ENCODE data around the gene TRERF1.
A peak's percentile ranks its signal among the peaks of the same experiment; 100 is the strongest.
"Not testable (repeated sequence)": the region's sequence is repeated elsewhere in the genome, so short reads cannot be mapped to it uniquely, and the experiment has no call there.

The TRERF1 gene

GRCh38 chr6:42449917-42450476 is 1.7 kb downstream of the TRERF1 start:
- DNase-seq (ENCODE audit: low read depth) = no peak

GRCh38 chr6:42448927-42449659 is 2.6 kb downstream of the TRERF1 start:
- no peak for DNase-seq (ENCODE audit: low read depth)

GRCh38 chr6:42448391-42448790 is 3.3 kb downstream of the TRERF1 start:
- no peak for DNase-seq (ENCODE audit: low read depth)

GRCh38 chr6:42446996-42447395 is 4.7 kb downstream of the TRERF1 start:
- no peak for DNase-seq (ENCODE audit: low read depth)

- DNase-seq (ENCODE audit: low read depth) = no peak
Measured at GRCh38 chr6:42446370-42446769, 5.4 kb downstream of the TRERF1 start.

- DNase-seq (ENCODE audit: low read depth) = not testable (repeated sequence)
Measured at GRCh38 chr6:42445955-42446354, 5.8 kb downstream of the TRERF1 start.

- DNase-seq (ENCODE audit: low read depth) = no peak
Measured at GRCh38 chr6:42443312-42444060, 8.2 kb downstream of the TRERF1 start.

- no peak for DNase-seq (ENCODE audit: low read depth)
Measured at GRCh38 chr6:42441697-42442081, 10.0 kb downstream of the TRERF1 start.

GRCh38 chr6:42440778-42441696 is 10.7 kb downstream of the TRERF1 start:
- DNase-seq (ENCODE audit: low read depth) = no peak

GRCh38 chr6:42440027-42440426 is 11.7 kb downstream of the TRERF1 start:
- DNase-seq (ENCODE audit: low read depth) = no peak

- no peak for DNase-seq (ENCODE audit: low read depth)
Measured at GRCh38 chr6:42436825-42437224, 14.9 kb downstream of the TRERF1 start.

GRCh38 chr6:42434237-42434636 is 17.5 kb downstream of the TRERF1 start:
- no peak for DNase-seq (ENCODE audit: low read depth)

- DNase-seq (ENCODE audit: low read depth) = no peak
Measured at GRCh38 chr6:42433409-42433808, 18.3 kb downstream of the TRERF1 start.

- DNase-seq (ENCODE audit: low read depth) = no peak
Measured at GRCh38 chr6:42431877-42432276, 19.8 kb downstream of the TRERF1 start.

GRCh38 chr6:42431356-42431755 is 20.4 kb downstream of the TRERF1 start:
- no peak for DNase-seq (ENCODE audit: low read depth)

GRCh38 chr6:42429836-42430235 is 21.9 kb downstream of the TRERF1 start:
- no peak for DNase-seq (ENCODE audit: low read depth)

- DNase-seq (ENCODE audit: low read depth) = no peak
Measured at GRCh38 chr6:42429042-42429585, 22.6 kb downstream of the TRERF1 start.

GRCh38 chr6:42428326-42429041 is 23.2 kb downstream of the TRERF1 start:
- peak; percentile 44 for DNase-seq (ENCODE audit: low read depth)

- no peak for DNase-seq (ENCODE audit: low read depth)
Measured at GRCh38 chr6:42427871-42428270, 23.9 kb downstream of the TRERF1 start.

GRCh38 chr6:42426191-42426590 is 25.5 kb downstream of the TRERF1 start:
- DNase-seq (ENCODE audit: low read depth) = no peak

- no peak for DNase-seq (ENCODE audit: low read depth)
Measured at GRCh38 chr6:42424906-42425474, 26.7 kb downstream of the TRERF1 start.

Data from activated T-cell treated with anti-CD3 and anti-CD28 coated beads for 24 hours (primary cell).